ENCODE data around the gene NUB1. TPM values are rescaled to one million over a fixed set of nuclear protein-coding genes. Genes with fewer than 3 reads are reported as not detected.

Gene NUB1
- total RNA-seq, 1 donor from 2014 or later: 61.7 TPM

- H3K4me3 Mint-ChIP-seq: no peak overlapping the region
- H3K27ac Mint-ChIP-seq: no peak overlapping the region
- peaks cover 31% of the 10 kb centered on the region for H3K27me3 ChIP-seq
- peaks cover 15% of the 10 kb centered on the region for H4K20me1 ChIP-seq (ENCODE audit: low read depth)
- peaks cover 20% of the 10 kb centered on the region for H3K4me1 Mint-ChIP-seq
- H3K27me3 Mint-ChIP-seq (ENCODE audit: insufficient read depth, low read depth): peaks cover 20% of the 10 kb centered on the region
- TF ChIP-seq EZH2phosphoT487 (IDR thresholded peaks at IDR 0.05) (no peak), CTCF (IDR thresholded peaks at IDR 0.05) (no peak), EZH2 (IDR thresholded peaks at IDR 0.05) (no peak)
- no peak for DNase-seq (ENCODE audit: low spot score)
- H3K36me3 ChIP-seq: no peaks in the 10 kb centered on the region
- H3K4me3 ChIP-seq: no peak overlapping the region
- H3K36me3 Mint-ChIP-seq: peaks cover 7% of the 10 kb centered on the region
- no peaks in the 10 kb centered on the region for H3K79me2 ChIP-seq (ENCODE audit: low read depth)
- H2AFZ ChIP-seq (replicated peaks): no peak overlapping the region
- H3F3A ChIP-seq (ENCODE audit: low read depth): peaks cover 16% of the 10 kb centered on the region
- no peaks in the 10 kb centered on the region for H3K9me3 ChIP-seq (ENCODE audit: low read depth)
- no peaks in the 10 kb centered on the region for H3K9me3 Mint-ChIP-seq
- peaks cover 14% of the 10 kb centered on the region for H3K4me1 ChIP-seq
- no peak overlapping the region for H3K27ac ChIP-seq
- H3K9ac ChIP-seq: no peak overlapping the region
- no peak overlapping the region for H3K4me2 ChIP-seq
Measured at GRCh38 chr7:151405588-151405987, 64.0 kb downstream of the NUB1 start.

- Mint-ChIP-seq H3K4me1 (peaks cover 19% of the 10 kb centered on the region), H3K27me3 (ENCODE audit: insufficient read depth, low read depth) (peaks cover 22% of the 10 kb centered on the region), H3K27ac (no peak overlapping the region), H3K36me3 (peaks cover 7% of the 10 kb centered on the region), H3K9me3 (no peaks in the 10 kb centered on the region), H3K4me3 (no peak overlapping the region)
- no peak overlapping the region for H3K27ac ChIP-seq
- peaks cover 14% of the 10 kb centered on the region for H3K4me1 ChIP-seq
- H4K20me1 ChIP-seq (ENCODE audit: low read depth): peaks cover 15% of the 10 kb centered on the region
- no peak overlapping the region for H2AFZ ChIP-seq (replicated peaks)
- H3K4me3 ChIP-seq: no peak overlapping the region
- H3K9ac ChIP-seq: no peak overlapping the region
- no peaks in the 10 kb centered on the region for H3K36me3 ChIP-seq
- DNase-seq (ENCODE audit: low spot score): no peak
- TF ChIP-seq EZH2phosphoT487 (IDR thresholded peaks at IDR 0.05): no peak
- TF ChIP-seq CTCF (IDR thresholded peaks at IDR 0.05): no peak
- TF ChIP-seq EZH2 (IDR thresholded peaks at IDR 0.05): no peak
- peaks cover 38% of the 10 kb centered on the region for H3K27me3 ChIP-seq
- peaks cover 16% of the 10 kb centered on the region for H3F3A ChIP-seq (ENCODE audit: low read depth)
- H3K79me2 ChIP-seq (ENCODE audit: low read depth): no peaks in the 10 kb centered on the region
- no peak overlapping the region for H3K4me2 ChIP-seq
- H3K9me3 ChIP-seq (ENCODE audit: low read depth): no peaks in the 10 kb centered on the region
Measured at GRCh38 chr7:151406051-151406875, 64.7 kb downstream of the NUB1 start.

DNA sequence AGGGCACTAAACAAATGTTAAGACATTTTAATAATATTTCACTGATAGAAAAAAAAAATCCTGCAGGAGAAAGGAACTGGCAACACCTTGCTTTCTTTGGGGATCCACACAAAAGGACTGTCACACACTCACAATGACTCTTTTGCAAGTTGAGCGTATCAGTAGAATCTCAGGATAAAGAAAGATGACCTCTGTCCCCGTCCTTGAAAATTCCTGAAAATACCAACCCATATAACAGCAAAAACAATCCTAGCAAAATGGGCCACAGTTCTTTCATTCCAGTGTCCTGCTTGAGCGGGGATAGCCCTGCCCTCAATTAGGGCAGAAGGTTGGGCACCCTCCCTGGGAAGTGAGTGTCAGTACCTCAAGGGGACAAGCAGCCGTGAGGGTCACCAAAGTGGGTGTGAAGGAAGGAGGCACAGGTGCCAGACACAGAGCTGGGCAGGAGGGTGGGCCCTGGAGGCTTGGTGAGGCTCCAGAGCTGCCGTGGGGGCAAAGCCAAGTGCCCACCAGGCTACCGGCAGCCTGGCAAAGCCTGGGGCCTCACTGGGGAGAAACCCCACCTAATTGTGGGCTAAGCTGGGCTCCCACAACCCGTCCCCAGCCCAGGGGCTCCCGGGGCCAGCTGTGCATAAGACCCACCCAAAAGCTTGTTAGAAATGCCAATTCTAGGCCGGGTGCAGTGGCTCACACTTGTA, 65.4 kb downstream of the NUB1 start:
- TF ChIP-seq CTCF (IDR thresholded peaks at IDR 0.05): no peak
- no peak for TF ChIP-seq EZH2 (IDR thresholded peaks at IDR 0.05)
- no peaks in the 10 kb centered on the region for H3K36me3 ChIP-seq
- peaks cover 15% of the 10 kb centered on the region for H4K20me1 ChIP-seq (ENCODE audit: low read depth)
- no peak for DNase-seq (ENCODE audit: low spot score)
- no peak overlapping the region for H3K27ac ChIP-seq
- no peak overlapping the region for H3K27ac Mint-ChIP-seq
- H3K27me3 ChIP-seq: peaks cover 45% of the 10 kb centered on the region
- H3K9ac ChIP-seq: no peak overlapping the region
- peaks cover 7% of the 10 kb centered on the region for H3K36me3 Mint-ChIP-seq
- H3K27me3 Mint-ChIP-seq (ENCODE audit: insufficient read depth, low read depth): peaks cover 22% of the 10 kb centered on the region
- H3K79me2 ChIP-seq (ENCODE audit: low read depth): no peaks in the 10 kb centered on the region
- peaks cover 16% of the 10 kb centered on the region for H3F3A ChIP-seq (ENCODE audit: low read depth)
- no peak overlapping the region for H3K4me2 ChIP-seq
- H3K4me3 Mint-ChIP-seq: peak overlapping the region; percentile 48
- no peaks in the 10 kb centered on the region for H3K9me3 ChIP-seq (ENCODE audit: low read depth)
- H3K4me1 ChIP-seq: peaks cover 16% of the 10 kb centered on the region
- H2AFZ ChIP-seq (replicated peaks): no peak overlapping the region
- H3K4me1 Mint-ChIP-seq: peaks cover 16% of the 10 kb centered on the region
- H3K4me3 ChIP-seq: no peak overlapping the region
- no peaks in the 10 kb centered on the region for H3K9me3 Mint-ChIP-seq
